WTC11 (cell line): Measurements from ENCODE around the gene NTRK2.

Source experiments
- CREB1 ChIP-seq: sonication (generic); formaldehyde crosslinking; IDR thresholded peaks from 2 replicates; pipeline ENCODE4 v1.8.0; 2023; ENCODE audit warnings: mild to moderate bottlenecking, missing genetic modification reagents
- HMGA2 ChIP-seq: fragments of 250-450 bp; sonication (Bioruptor Pico); IDR thresholded peaks from 2 replicates; pipeline ENCODE4 v1.4.0; 2021; ENCODE audit warnings: mild to moderate bottlenecking, moderate library complexity
- MYBL2 ChIP-seq: sonication (generic); formaldehyde crosslinking; IDR thresholded peaks from 2 replicates; pipeline ENCODE4 v1.8.1; 2023; ENCODE audit warnings: mild to moderate bottlenecking, moderate library complexity, missing genetic modification reagents
- NFATC4 ChIP-seq: fragments of 250-450 bp; sonication (Bioruptor Pico); IDR thresholded peaks from 2 replicates; pipeline ENCODE4 v1.9.0; 2021; ENCODE audit warnings: mild to moderate bottlenecking
- NFYB ChIP-seq: sonication (generic); formaldehyde crosslinking; conservative IDR thresholded peaks from 2 replicates; pipeline ENCODE4 v1.8.0; 2022; ENCODE audit warnings: low read depth, missing genetic modification reagents
- TF ChIP-seq, protein P1 (sequence below): fragments of 250-450 bp; sonication (Bioruptor Pico); IDR thresholded peaks from 2 replicates; pipeline ENCODE4 v1.9.0; 2021; ENCODE audit warnings: moderate library complexity, mild to moderate bottlenecking, inconsistent platforms, borderline replicate concordance
- TF ChIP-seq, protein P2 (sequence below): sonication (generic); formaldehyde crosslinking; IDR thresholded peaks from 2 replicates; pipeline ENCODE4 v1.8.1; 2022; ENCODE audit warnings: mild to moderate bottlenecking, moderate library complexity, missing genetic modification reagents
- TF ChIP-seq, protein P3 (sequence below): fragments of 200-600 bp; IDR thresholded peaks from 2 replicates; pipeline ENCODE4 v1.8.0; 2022; ENCODE audit warnings: antibody characterized with exemption

DNA sequence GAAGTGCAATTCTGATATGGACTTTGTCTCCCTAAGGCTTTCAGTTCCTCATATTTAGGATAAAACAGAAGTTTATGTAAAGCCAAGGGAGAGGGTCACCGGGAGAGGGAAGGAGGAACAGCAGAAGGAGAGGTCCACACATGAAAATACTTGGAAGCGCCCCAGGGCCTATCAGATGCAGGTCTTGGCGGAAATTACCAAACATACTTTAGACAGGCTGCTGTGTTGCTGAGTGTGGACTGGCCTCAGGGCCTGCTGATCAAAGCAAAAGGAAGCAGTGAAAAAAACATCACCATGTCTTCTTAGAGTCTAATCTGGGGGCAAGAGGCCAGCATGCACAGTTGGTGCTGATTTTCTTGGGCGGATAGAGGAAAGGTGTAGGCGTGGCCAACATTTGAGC, 14.1 kb upstream of the NTRK2 start:
- TF ChIP-seq, protein P1, sequence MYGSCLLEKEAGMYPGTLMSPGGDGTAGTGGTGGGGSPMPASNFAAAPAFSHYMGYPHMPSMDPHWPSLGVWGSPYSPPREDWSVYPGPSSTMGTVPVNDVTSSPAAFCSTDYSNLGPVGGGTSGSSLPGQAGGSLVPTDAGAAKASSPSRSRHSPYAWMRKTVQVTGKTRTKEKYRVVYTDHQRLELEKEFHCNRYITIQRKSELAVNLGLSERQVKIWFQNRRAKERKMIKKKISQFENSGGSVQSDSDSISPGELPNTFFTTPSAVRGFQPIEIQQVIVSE, result no peak
- TF ChIP-seq, protein P2, sequence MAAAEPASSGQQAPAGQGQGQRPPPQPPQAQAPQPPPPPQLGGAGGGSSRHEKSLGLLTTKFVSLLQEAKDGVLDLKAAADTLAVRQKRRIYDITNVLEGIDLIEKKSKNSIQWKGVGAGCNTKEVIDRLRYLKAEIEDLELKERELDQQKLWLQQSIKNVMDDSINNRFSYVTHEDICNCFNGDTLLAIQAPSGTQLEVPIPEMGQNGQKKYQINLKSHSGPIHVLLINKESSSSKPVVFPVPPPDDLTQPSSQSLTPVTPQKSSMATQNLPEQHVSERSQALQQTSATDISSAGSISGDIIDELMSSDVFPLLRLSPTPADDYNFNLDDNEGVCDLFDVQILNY (CRISPR knock-in tag), result no peak
- TF ChIP-seq CREB1 (CRISPR knock-in tag), result no peak
- TF ChIP-seq NFYB, result no peak
- TF ChIP-seq MYBL2 (CRISPR knock-in tag), result no peak
- TF ChIP-seq, protein P3, sequence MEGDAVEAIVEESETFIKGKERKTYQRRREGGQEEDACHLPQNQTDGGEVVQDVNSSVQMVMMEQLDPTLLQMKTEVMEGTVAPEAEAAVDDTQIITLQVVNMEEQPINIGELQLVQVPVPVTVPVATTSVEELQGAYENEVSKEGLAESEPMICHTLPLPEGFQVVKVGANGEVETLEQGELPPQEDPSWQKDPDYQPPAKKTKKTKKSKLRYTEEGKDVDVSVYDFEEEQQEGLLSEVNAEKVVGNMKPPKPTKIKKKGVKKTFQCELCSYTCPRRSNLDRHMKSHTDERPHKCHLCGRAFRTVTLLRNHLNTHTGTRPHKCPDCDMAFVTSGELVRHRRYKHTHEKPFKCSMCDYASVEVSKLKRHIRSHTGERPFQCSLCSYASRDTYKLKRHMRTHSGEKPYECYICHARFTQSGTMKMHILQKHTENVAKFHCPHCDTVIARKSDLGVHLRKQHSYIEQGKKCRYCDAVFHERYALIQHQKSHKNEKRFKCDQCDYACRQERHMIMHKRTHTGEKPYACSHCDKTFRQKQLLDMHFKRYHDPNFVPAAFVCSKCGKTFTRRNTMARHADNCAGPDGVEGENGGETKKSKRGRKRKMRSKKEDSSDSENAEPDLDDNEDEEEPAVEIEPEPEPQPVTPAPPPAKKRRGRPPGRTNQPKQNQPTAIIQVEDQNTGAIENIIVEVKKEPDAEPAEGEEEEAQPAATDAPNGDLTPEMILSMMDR, result no peak
- no peak for TF ChIP-seq NFATC4 (CRISPR knock-in tag)
- TF ChIP-seq HMGA2, result no peak
